Endothelial cell (in vitro differentiated cells): Measurements from ENCODE around the gene USP35. TPM values are rescaled to one million over a fixed set of nuclear protein-coding genes. Genes with fewer than 3 reads are reported as not detected.

Experiments
- DNase-seq: peaks from one replicate; pipeline ENCODE4 v3.0.0; 2021; ENCODE audit warnings: low spot score
- H3K27ac Mint-ChIP-seq: one replicate; pipeline ENCODE4 v1.8.0; 2021; ENCODE audit warnings: mixed read lengths, inconsistent platforms; ENCODE audit not compliant: unreplicated experiment
- H3K27me3 Mint-ChIP-seq: one replicate; pipeline ENCODE4 v1.8.0; 2021; ENCODE audit warnings: mild to moderate bottlenecking, moderate library complexity, mixed read lengths, inconsistent platforms; ENCODE audit not compliant: unreplicated experiment
- H3K36me3 Mint-ChIP-seq: one replicate; pipeline ENCODE4 v1.8.0; 2021; ENCODE audit warnings: mild to moderate bottlenecking, low read depth, mixed read lengths, inconsistent platforms; ENCODE audit not compliant: unreplicated experiment
- H3K4me1 Mint-ChIP-seq: one replicate; pipeline ENCODE4 v1.8.0; 2021; ENCODE audit warnings: mild to moderate bottlenecking, mixed read lengths, inconsistent platforms; ENCODE audit not compliant: unreplicated experiment
- H3K4me3 Mint-ChIP-seq: one replicate; pipeline ENCODE4 v1.8.0; 2021; ENCODE audit warnings: mild to moderate bottlenecking, mixed read lengths, inconsistent platforms; ENCODE audit not compliant: unreplicated experiment
- H3K9me3 Mint-ChIP-seq: one replicate; pipeline ENCODE4 v1.8.0; 2021; ENCODE audit warnings: mixed read lengths, inconsistent platforms; ENCODE audit not compliant: unreplicated experiment
- total RNA-seq: library from RNA; stranded (reverse); fragmentation: NEBNext Ultra II Directional; extraction: Animal tissue kit (Norgen Biotek cat#: 25700); gene quantifications from one replicate; pipeline ENCODE4 v1.2.1, GENCODE V29; 2021; ENCODE audit not compliant: unreplicated experiment
- TF ChIP-seq, protein P1 (sequence below): fragments of 200-600 bp; sonication (generic); IDR thresholded peaks from one replicate; pipeline ENCODE4 v1.5.0; 2021; ENCODE audit warnings: antibody characterized with exemption; ENCODE audit not compliant: unreplicated experiment

USP35 gene
- total RNA-seq, 1 donor from 2014 or later, result 26.0 TPM

DNA sequence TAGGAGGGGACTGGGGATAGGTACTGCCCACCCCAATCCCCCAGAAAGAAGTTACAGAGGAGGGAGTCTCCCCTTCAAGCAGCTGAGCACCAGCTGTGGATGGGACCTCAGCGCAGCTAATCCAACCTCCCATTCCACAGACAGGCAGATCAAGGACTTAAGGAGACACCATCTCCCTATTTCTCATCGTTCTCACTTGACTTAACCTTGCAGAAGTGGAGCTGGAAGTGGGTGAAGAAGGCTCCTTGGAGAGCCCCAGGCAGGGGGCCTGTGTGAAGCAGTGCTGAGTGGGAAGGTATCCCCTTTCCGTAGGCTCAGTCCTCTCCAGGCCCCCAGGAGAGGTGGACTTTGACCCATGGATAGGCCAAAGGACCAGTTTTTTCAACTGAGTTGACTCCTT, 27.3 kb downstream of the USP35 start:
- H3K36me3 Mint-ChIP-seq, result peaks cover 63% of the 10 kb centered on the region
- H3K27ac Mint-ChIP-seq, result no peak overlapping the region

DNA sequence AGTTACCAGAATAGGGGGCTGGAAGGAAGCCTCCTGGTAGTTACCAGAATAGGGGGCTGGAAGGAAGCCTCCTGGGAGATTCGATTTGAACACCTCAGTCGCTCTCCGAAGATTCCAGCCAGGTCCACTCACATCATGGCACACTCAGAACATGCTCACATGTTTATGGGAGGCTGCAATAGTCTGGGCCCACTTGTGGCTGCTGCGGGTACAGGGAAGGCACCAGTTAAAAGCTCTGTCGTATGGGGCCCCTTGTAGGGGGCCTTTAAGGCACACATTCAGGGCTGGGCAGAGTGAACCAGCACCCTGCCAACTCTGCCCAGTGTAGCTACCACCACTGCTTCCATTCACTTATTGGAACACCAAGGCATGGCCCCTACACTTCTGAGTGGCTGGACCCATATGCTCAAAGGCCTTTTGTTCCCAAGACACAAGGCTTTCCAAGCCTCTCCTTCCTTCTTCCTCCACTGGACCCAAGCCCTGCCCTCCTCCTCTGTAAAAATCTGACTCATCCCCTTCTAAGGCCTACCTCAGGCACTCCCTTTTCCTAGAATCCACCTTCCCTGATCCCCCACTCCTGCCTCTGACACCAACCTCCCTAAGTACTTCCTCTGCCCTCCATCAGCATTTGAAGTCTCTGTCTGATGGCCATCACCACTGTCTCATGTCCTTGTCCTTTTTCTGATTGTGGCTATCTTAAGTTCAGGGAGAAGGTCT, 28.0 kb downstream of the USP35 start:
- H3K9me3 Mint-ChIP-seq, result no peaks in the 10 kb centered on the region
- TF ChIP-seq, protein P1, sequence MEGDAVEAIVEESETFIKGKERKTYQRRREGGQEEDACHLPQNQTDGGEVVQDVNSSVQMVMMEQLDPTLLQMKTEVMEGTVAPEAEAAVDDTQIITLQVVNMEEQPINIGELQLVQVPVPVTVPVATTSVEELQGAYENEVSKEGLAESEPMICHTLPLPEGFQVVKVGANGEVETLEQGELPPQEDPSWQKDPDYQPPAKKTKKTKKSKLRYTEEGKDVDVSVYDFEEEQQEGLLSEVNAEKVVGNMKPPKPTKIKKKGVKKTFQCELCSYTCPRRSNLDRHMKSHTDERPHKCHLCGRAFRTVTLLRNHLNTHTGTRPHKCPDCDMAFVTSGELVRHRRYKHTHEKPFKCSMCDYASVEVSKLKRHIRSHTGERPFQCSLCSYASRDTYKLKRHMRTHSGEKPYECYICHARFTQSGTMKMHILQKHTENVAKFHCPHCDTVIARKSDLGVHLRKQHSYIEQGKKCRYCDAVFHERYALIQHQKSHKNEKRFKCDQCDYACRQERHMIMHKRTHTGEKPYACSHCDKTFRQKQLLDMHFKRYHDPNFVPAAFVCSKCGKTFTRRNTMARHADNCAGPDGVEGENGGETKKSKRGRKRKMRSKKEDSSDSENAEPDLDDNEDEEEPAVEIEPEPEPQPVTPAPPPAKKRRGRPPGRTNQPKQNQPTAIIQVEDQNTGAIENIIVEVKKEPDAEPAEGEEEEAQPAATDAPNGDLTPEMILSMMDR, result no peak
- peaks cover 45% of the 10 kb centered on the region for H3K27me3 Mint-ChIP-seq
- peaks cover 63% of the 10 kb centered on the region for H3K36me3 Mint-ChIP-seq
- H3K4me1 Mint-ChIP-seq, result peaks cover 13% of the 10 kb centered on the region
- peak overlapping the region; percentile 81 for H3K4me3 Mint-ChIP-seq
- no peak for DNase-seq
- H3K27ac Mint-ChIP-seq, result peak overlapping the region; percentile 27

More for the DNA sequence above, 27.3 kb downstream of the USP35 start:
- TF ChIP-seq, protein P1, result no peak
- peaks cover 19% of the 10 kb centered on the region for H3K4me1 Mint-ChIP-seq
- H3K4me3 Mint-ChIP-seq, result no peak overlapping the region
- no peaks in the 10 kb centered on the region for H3K9me3 Mint-ChIP-seq
- H3K27me3 Mint-ChIP-seq, result peaks cover 48% of the 10 kb centered on the region
- DNase-seq, result no peak

DNA sequence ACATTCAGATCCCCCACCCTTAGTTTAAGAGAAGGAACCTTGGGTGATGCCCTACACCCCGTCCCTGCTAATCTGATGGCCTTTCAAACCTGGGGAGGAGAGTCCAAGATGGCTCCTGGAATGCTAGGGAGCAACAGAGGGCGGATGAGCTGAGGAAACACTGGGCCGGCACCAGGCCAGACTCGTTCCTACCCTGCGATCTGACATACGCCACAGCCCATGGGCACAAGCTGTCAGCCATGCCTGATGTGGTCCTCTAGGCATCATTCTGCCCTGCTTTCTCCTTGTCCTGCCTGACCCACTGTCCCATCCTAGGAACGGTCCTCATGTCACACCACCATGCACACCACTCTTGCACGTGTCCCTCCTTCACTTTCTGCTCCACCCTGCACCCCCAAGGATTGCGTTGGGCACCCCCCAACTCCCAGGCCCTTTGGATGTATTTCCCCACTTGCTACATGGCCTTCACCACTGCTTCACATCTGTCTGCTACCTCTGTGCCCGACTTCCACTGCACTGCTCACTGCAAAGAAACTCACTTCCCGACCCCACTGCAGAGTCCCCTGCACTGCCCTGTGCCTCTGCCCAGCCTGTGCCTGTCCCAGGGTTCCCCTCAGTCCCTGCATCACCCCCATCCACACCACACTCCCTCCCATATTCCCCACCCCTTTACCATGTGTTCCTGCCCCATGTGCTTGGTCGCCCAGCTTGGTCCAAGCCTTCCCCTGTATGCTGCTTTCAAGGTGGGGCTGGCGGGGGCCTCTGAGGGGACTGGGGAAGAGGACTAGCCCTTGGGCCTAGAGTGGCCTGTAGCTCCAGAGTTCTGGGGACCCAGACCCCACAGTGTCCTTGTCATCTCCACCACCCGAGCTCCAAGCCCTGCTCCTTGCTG, 29.2 kb downstream of the USP35 start:
- Mint-ChIP-seq H3K36me3 (peaks cover 59% of the 10 kb centered on the region), H3K27ac (no peak overlapping the region), H3K4me3 (peak overlapping the region; percentile 81), H3K9me3 (no peaks in the 10 kb centered on the region), H3K4me1 (peaks cover 6% of the 10 kb centered on the region), H3K27me3 (peaks cover 43% of the 10 kb centered on the region)
- DNase-seq, result no peak
- TF ChIP-seq, protein P1, result no peak

DNA sequence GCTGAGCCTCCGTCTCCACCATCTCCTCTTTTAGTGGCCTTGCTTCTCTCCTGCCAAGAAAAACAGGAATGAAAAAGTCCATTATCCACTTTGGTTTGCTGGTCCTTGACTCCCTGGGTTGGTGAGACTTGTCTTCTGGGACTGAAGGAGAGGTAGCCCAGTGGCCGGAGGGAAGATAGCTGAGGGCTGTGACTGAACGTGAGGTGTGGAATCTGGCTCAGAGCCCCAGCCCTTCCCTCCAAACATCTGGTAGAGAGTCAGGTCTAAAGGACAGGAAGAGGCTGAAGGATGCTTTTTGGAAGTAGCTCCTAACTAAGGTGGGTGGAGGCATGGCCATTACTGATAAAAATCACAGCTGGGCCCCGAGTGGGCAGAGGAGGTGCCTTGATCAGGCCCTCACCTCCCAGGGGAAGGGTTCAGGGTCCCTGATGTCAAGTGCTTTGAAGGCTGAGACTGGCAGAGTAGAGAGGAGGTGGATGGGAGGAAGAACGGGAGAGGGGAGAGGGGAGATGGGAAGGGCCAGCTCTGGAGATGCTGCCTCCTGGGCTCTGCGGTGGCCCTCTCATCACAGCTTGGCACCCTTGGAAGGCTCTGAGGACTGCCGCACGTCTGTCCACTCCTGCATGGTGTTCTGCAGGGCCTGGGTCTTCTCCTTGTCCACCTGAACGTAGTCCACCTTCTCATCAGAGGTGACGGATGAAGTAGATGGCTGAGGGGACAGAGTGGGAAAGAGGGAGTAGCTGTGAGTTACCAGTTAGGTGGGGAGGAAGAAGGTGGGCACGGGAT, 30.2 kb downstream of the USP35 start:
- Mint-ChIP-seq H3K27ac (peak overlapping the region; percentile 1), H3K27me3 (peaks cover 45% of the 10 kb centered on the region), H3K9me3 (no peaks in the 10 kb centered on the region), H3K4me1 (peaks cover 6% of the 10 kb centered on the region), H3K36me3 (peaks cover 65% of the 10 kb centered on the region), H3K4me3 (peak overlapping the region; percentile 75)
- no peak for DNase-seq
- TF ChIP-seq, protein P1, result no peak
